Activated naive CD4-positive, alpha-beta T cell treated with anti-CD3 and anti-CD28 coated beads for 36 hours (primary cell): ENCODE results near the gene FZD7. TPM values are rescaled to one million over a fixed set of nuclear protein-coding genes. Genes with fewer than 3 reads are reported as not detected.

Experiments used
- CTCF ChIA-PET: fragments of 350-600 bp; sonication (Branson Sonifier 250); formaldehyde crosslinking; loops from one replicate; lab custom pipeline; 2021; ENCODE audit warnings: antibody characterized with exemption; lab: Charles Lee
- DNase-seq: peaks from one replicate; pipeline ENCODE4 v3.0.0-alpha.2; 2020
- H3K27ac Mint-ChIP-seq: one replicate; pipeline ENCODE4 v1.8.0; 2021; ENCODE audit warnings: mild to moderate bottlenecking, mixed read lengths
- H3K27me3 Mint-ChIP-seq: one replicate; pipeline ENCODE4 v1.8.0; 2021; ENCODE audit warnings: low read depth, mixed read lengths
- H3K36me3 Mint-ChIP-seq: one replicate; pipeline ENCODE4 v1.8.0; 2021; ENCODE audit warnings: low read depth, mixed read lengths
- H3K4me1 Mint-ChIP-seq: one replicate; pipeline ENCODE4 v1.8.0; 2021; ENCODE audit warnings: low read depth, mixed read lengths
- H3K4me3 Mint-ChIP-seq: one replicate; pipeline ENCODE4 v1.8.0; 2021; ENCODE audit warnings: mild to moderate bottlenecking, moderate library complexity, mixed read lengths
- H3K9me3 Mint-ChIP-seq: one replicate; pipeline ENCODE4 v1.8.0; 2021; ENCODE audit warnings: mixed read lengths
- intact Hi-C: fragments of 100-400 bp; cut with micrococcal nuclease; formaldehyde crosslinking; loops from one replicate; pipeline ENCODE4 v1.15.1; 2023
- total RNA-seq, 2 experiments: library from RNA; stranded (reverse); gene quantifications; one replicate each; pipeline ENCODE4 v1.2.3, GENCODE V29; 2021

Gene FZD7
- total RNA-seq, 2 experiments from 2014 or later: 0.17 to 0.43 TPM

- Mint-ChIP-seq H3K27ac (no peak overlapping the region), H3K4me1 (no peaks in the 10 kb centered on the region), H3K36me3 (no peaks in the 10 kb centered on the region), H3K27me3 (peaks cover 29% of the 10 kb centered on the region), H3K4me3 (no peak overlapping the region), H3K9me3 (no peaks in the 10 kb centered on the region)
- DNase-seq: no peak
- CTCF ChIA-PET: no interaction called here
- intact Hi-C loops: no loop called here
These were observed 9.8 kb downstream of the FZD7 start for GRCh38 chr2:202043475-202043874.

GRCh38 chr2:202044777-202045176 lies 11.1 kb downstream of the FZD7 start:
- Mint-ChIP-seq H3K27me3 (peaks cover 19% of the 10 kb centered on the region), H3K4me1 (no peaks in the 10 kb centered on the region), H3K27ac (no peak overlapping the region), H3K4me3 (no peak overlapping the region), H3K9me3 (no peaks in the 10 kb centered on the region), H3K36me3 (no peaks in the 10 kb centered on the region)
- DNase-seq: no peak
- intact Hi-C loops: no loop called here
- CTCF ChIA-PET: no interaction called here

- no peak for DNase-seq
- Mint-ChIP-seq H3K4me1 (no peaks in the 10 kb centered on the region), H3K9me3 (no peaks in the 10 kb centered on the region), H3K36me3 (no peaks in the 10 kb centered on the region), H3K27me3 (peaks cover 8% of the 10 kb centered on the region), H3K4me3 (no peak overlapping the region), H3K27ac (no peak overlapping the region)
- intact Hi-C loops: no loop called here
- CTCF ChIA-PET: no interaction called here
These were observed 12.9 kb downstream of the FZD7 start for GRCh38 chr2:202046572-202046971.

- H3K27ac Mint-ChIP-seq: no peak overlapping the region
- H3K4me1 Mint-ChIP-seq: no peaks in the 10 kb centered on the region
- H3K27me3 Mint-ChIP-seq: peaks cover 15% of the 10 kb centered on the region
- intact Hi-C loops: no loop called here
- CTCF ChIA-PET: no interaction called here
- no peaks in the 10 kb centered on the region for H3K9me3 Mint-ChIP-seq
- H3K36me3 Mint-ChIP-seq: no peaks in the 10 kb centered on the region
- no peak overlapping the region for H3K4me3 Mint-ChIP-seq
- no peak for DNase-seq
These were observed 15.6 kb downstream of the FZD7 start for GRCh38 chr2:202049092-202049728.

GRCh38 chr2:202049840-202050239 lies 16.2 kb downstream of the FZD7 start:
- H3K9me3 Mint-ChIP-seq: no peaks in the 10 kb centered on the region
- no peak overlapping the region for H3K27ac Mint-ChIP-seq
- H3K27me3 Mint-ChIP-seq: peaks cover 17% of the 10 kb centered on the region
- CTCF ChIA-PET: no interaction called here
- DNase-seq: no peak
- intact Hi-C loops: no loop called here
- H3K4me1 Mint-ChIP-seq: no peaks in the 10 kb centered on the region
- no peak overlapping the region for H3K4me3 Mint-ChIP-seq
- no peaks in the 10 kb centered on the region for H3K36me3 Mint-ChIP-seq

GRCh38 chr2:202050652-202051051 lies 17.0 kb downstream of the FZD7 start:
- H3K9me3 Mint-ChIP-seq: no peaks in the 10 kb centered on the region
- H3K4me3 Mint-ChIP-seq: no peak overlapping the region
- H3K27ac Mint-ChIP-seq: no peak overlapping the region
- H3K4me1 Mint-ChIP-seq: no peaks in the 10 kb centered on the region
- no peaks in the 10 kb centered on the region for H3K36me3 Mint-ChIP-seq
- intact Hi-C loops: no loop called here
- CTCF ChIA-PET: no interaction called here
- H3K27me3 Mint-ChIP-seq: peaks cover 16% of the 10 kb centered on the region
- DNase-seq: no peak

GRCh38 chr2:202051499-202052161 lies 18.0 kb downstream of the FZD7 start:
- CTCF ChIA-PET: no interaction called here
- H3K4me3 Mint-ChIP-seq: no peak overlapping the region
- no peaks in the 10 kb centered on the region for H3K36me3 Mint-ChIP-seq
- no peak for DNase-seq
- no peaks in the 10 kb centered on the region for H3K9me3 Mint-ChIP-seq
- intact Hi-C loops: no loop called here
- H3K27me3 Mint-ChIP-seq: peaks cover 25% of the 10 kb centered on the region
- H3K27ac Mint-ChIP-seq: no peak overlapping the region
- H3K4me1 Mint-ChIP-seq: no peaks in the 10 kb centered on the region

DNA sequence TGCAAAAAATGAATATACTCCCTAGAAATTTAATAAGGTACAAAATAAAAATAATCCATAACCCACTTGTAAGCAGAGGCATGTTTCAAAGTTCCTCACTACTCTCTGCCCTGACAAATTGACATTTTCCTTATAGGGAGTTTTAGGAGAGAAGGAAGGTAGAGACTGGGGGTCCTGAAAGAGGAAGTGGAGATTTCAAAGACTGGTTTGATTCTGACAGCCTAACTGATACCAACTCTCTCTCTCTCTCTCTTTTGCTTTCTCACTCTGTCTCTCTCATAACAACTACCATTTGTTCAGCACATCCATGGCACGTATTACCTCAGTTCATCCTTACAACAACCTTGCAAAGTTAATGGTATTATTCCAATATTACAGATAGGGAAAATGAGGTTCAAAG lies 18.6 kb downstream of the FZD7 start:
- no peak for DNase-seq
- Mint-ChIP-seq H3K36me3 (no peaks in the 10 kb centered on the region), H3K4me3 (no peak overlapping the region), H3K27me3 (peaks cover 28% of the 10 kb centered on the region), H3K4me1 (no peaks in the 10 kb centered on the region), H3K9me3 (no peaks in the 10 kb centered on the region), H3K27ac (no peak overlapping the region)
- CTCF ChIA-PET: no interaction called here
- intact Hi-C loops: no loop called here

DNA sequence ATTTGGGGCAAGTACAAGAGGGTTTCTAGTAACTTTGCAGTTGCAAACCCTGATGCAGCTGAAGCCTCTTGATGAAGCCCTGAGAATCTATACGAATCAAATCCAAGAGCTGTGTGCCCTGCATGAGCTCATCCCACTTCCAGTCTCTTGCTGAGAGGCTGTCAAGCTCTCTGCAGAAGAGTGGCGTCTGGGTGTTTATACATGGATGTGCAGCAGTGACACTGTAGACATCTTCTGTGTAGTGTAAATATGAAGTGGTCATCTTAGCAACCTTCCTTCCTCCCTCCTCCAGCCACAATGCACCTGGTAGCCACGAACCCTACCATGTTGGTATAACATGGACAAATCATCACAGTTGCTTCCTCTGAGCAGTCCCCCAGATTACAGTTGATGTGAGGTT lies 21.0 kb downstream of the FZD7 start:
- H3K9me3 Mint-ChIP-seq: no peaks in the 10 kb centered on the region
- H3K27me3 Mint-ChIP-seq: peaks cover 37% of the 10 kb centered on the region
- intact Hi-C loops: no loop called here

GRCh38 chr2:202056611-202057010 lies 23.0 kb downstream of the FZD7 start:
- intact Hi-C loops: no loop called here
- no peak overlapping the region for H3K27ac Mint-ChIP-seq
- CTCF ChIA-PET: interaction anchor here (0.6 kb wide), 1 partner anchor 170 kb away, joined by 3 read pairs; no protein-coding TSS in a partner anchor
- H3K4me1 Mint-ChIP-seq: no peaks in the 10 kb centered on the region
- no peaks in the 10 kb centered on the region for H3K9me3 Mint-ChIP-seq
- H3K36me3 Mint-ChIP-seq: no peaks in the 10 kb centered on the region
- no peak overlapping the region for H3K4me3 Mint-ChIP-seq
- peaks cover 37% of the 10 kb centered on the region for H3K27me3 Mint-ChIP-seq
- no peak for DNase-seq

More for the DNA sequence above, 21.0 kb downstream of the FZD7 start:
- H3K4me1 Mint-ChIP-seq: no peaks in the 10 kb centered on the region
- no peaks in the 10 kb centered on the region for H3K36me3 Mint-ChIP-seq
- no peak overlapping the region for H3K27ac Mint-ChIP-seq
- H3K4me3 Mint-ChIP-seq: no peak overlapping the region
- CTCF ChIA-PET: interaction anchor here (0.9 kb wide), 1 partner anchor 35 kb away, joined by 4 read pairs; no protein-coding TSS in a partner anchor
- no peak for DNase-seq

GRCh38 chr2:202060218-202060617 lies 26.6 kb downstream of the FZD7 start:
- H3K27me3 Mint-ChIP-seq: peaks cover 24% of the 10 kb centered on the region
- H3K9me3 Mint-ChIP-seq: no peaks in the 10 kb centered on the region
- H3K36me3 Mint-ChIP-seq: no peaks in the 10 kb centered on the region
- CTCF ChIA-PET: no interaction called here
- no peak overlapping the region for H3K4me3 Mint-ChIP-seq
- no peaks in the 10 kb centered on the region for H3K4me1 Mint-ChIP-seq
- H3K27ac Mint-ChIP-seq: no peak overlapping the region
- DNase-seq: no peak
- intact Hi-C loops: no loop called here

DNA sequence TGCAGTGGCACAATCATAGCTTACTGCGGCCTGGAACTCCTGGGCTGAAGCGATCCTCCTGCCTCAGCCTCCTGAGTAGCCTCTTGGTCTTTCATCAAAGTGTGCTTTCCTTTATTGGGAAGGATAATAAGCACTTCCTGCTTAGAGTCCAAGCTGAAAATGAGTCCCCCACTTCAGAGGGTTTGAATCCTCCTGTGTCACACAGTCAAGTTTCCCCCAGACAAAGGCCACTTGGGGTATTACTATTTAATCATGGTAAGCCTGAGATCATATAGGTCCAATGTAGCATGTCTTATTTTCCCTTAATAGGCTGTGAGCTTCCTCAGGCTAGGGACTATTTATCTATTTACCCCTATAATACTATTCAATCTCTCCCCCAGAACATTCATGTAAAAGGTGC lies 28.0 kb downstream of the FZD7 start:
- Mint-ChIP-seq H3K27me3 (peaks cover 14% of the 10 kb centered on the region), H3K36me3 (no peaks in the 10 kb centered on the region), H3K4me3 (no peak overlapping the region), H3K27ac (no peak overlapping the region), H3K9me3 (no peaks in the 10 kb centered on the region), H3K4me1 (no peaks in the 10 kb centered on the region)
- intact Hi-C loops: no loop called here
- DNase-seq: no peak
- CTCF ChIA-PET: no interaction called here
